KOPT-K1 (cell line): ENCODE results near the gene RANBP9.

Source experiments
- H3K27ac ChIP-seq: fragments of 200-600 bp; sonication (generic); 2 replicates; pipeline ENCODE4 v1.5.1; 2016; ENCODE audit warnings: antibody characterized with exemption, mild to moderate bottlenecking, low read depth, low read length; ENCODE audit not compliant: poor library complexity, severe bottlenecking
- H3K36me3 ChIP-seq: fragments of 200-600 bp; sonication (generic); 2 replicates; pipeline ENCODE4 v1.5.1; 2017; ENCODE audit warnings: antibody characterized with exemption, mild to moderate bottlenecking, low read length, moderate library complexity; ENCODE audit not compliant: insufficient read depth
- H3K9me3 ChIP-seq: fragments of 200-600 bp; sonication (generic); 2 replicates; pipeline ENCODE4 v1.5.1; 2017; ENCODE audit warnings: antibody characterized with exemption, low read length, mild to moderate bottlenecking; ENCODE audit not compliant: insufficient read depth, poor library complexity, severe bottlenecking

Gene RANBP9

DNA sequence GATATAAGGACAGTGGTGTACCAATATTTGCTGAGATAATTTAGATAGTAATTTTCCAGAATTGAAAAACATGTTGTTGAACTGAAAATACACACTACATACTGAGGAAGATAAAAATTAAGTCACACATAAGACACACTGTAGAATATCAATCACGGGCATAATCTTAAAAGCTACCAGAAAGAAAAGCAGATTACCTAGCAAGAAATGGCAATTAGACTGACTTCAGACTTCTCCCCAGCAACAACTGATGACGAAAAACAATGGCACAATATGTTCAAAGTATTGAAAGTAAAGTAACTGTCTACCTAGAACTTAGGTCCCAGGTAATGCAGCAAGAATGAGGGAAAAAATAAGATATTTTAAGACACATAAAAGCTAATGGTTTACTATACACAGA, 50.0 kb downstream of the RANBP9 start:
- H3K36me3 ChIP-seq, result peaks cover 5% of the 10 kb centered on the region
- no peak overlapping the region for H3K27ac ChIP-seq
- H3K9me3 ChIP-seq, result no peaks in the 10 kb centered on the region

DNA sequence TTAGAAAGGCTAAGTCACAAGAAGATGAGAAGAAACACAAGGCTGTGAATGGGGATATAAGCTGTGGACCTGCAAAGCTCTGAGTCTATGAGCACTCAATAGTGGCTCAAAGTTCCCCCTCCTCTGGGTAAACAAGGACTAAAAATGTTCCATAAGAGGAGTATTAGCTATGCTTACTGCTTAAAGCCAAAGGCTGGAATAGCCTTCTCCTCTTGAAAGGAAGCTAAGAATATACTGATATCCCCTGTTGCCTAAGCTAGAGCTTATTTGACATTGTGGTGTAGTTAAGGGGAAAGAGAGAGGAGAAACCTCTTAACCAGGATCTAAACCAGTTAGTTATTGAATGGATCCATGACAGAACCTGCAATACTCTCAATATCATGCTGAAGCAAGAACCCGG, 50.7 kb downstream of the RANBP9 start:
- no peaks in the 10 kb centered on the region for H3K9me3 ChIP-seq
- no peak overlapping the region for H3K27ac ChIP-seq
- H3K36me3 ChIP-seq, result peaks cover 9% of the 10 kb centered on the region

DNA sequence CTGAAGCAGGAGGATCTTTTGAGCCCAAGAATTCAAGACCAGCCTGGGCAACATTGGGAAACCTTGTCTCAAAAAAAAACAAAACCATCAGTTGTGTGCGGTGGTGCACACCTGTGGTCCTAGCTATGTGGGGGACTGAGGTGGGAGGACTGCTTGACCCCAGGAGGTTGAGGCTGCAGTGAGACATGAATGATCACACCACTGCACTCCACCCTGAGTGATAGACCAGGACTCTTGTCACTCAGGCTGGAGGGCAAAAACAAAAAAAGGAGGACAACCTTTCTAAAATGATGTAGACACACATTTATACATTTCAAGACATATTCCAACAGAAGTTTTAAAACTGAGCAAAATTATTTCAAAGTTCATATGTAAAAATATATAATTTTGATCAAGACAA, 51.4 kb downstream of the RANBP9 start:
- Histone ChIP-seq H3K36me3 (peaks cover 9% of the 10 kb centered on the region), H3K27ac (no peak overlapping the region)

DNA sequence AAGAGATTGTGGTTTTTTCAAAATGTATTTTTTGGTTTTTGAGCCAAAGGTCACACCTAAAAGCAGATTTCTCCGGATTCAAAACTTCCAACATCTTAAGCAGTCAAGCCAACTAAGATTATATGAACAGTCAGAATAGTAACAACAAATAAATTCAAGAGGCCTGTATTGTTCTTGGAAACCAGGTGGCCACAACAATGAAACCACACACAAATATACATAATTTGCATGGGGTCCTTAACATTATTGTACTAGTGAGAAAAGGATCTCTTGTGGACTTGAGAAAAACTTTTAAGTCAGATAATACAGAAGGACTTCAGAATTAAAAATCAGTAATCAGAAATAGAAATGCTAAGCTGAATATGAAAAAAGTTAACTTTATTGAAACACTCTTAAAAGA, 55.9 kb downstream of the RANBP9 start:
- H3K9me3 ChIP-seq, result no peaks in the 10 kb centered on the region
- H3K27ac ChIP-seq, result no peak overlapping the region
- peaks cover 34% of the 10 kb centered on the region for H3K36me3 ChIP-seq

More for the DNA sequence above, 51.4 kb downstream of the RANBP9 start:
- H3K9me3 ChIP-seq, result no peaks in the 10 kb centered on the region

- Histone ChIP-seq H3K27ac (no peak overlapping the region), H3K9me3 (no peaks in the 10 kb centered on the region)
Measured at GRCh38 chr6:13654496-13654895, 57.1 kb downstream of the RANBP9 start.

GRCh38 chr6:13653296-13653695, 58.3 kb downstream of the RANBP9 start:
- no peak overlapping the region for H3K27ac ChIP-seq
- H3K9me3 ChIP-seq, result no peaks in the 10 kb centered on the region
- H3K36me3 ChIP-seq, result peaks cover 56% of the 10 kb centered on the region

More at GRCh38 chr6:13654496-13654895, 57.1 kb downstream of the RANBP9 start:
- peaks cover 44% of the 10 kb centered on the region for H3K36me3 ChIP-seq

DNA sequence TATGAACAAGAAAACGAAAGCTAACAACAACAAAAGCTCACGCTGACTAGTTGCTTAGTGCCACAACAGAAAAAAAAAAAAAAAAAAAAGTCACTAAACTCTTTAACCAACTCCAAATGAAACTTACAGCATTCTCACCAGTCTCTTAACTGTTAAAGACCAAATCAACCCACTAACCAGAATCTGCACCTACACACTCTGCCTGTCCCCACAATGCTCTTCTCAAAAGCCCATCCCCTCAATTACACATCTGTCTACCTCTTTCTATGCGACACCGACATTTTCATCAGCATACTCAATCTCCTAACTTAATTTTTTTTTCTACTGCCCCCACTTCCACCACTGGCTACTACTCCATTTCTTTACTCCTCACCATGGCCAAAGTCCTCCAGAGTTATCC, 62.2 kb downstream of the RANBP9 start:
- peaks cover 72% of the 10 kb centered on the region for H3K36me3 ChIP-seq
- H3K9me3 ChIP-seq, result no peaks in the 10 kb centered on the region
- no peak overlapping the region for H3K27ac ChIP-seq

DNA sequence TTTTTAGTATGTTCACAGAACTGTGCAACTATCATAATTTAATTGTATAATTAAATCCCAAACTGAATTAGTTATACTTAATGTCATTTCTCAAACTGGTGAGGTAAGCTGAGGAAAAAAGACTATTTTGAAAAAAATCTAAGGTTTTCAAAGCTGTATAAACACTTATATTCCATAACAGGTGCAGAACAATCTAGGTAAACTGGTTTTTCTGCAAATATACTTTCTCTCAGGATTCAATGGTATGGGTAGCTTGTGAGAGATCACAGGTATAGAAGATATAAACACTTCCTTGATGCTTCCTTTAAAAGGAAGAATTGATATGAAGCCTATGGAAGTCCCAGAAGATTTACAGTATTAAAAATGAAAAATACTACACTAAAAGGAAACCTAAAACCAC, 62.8 kb downstream of the RANBP9 start:
- H3K27ac ChIP-seq, result no peak overlapping the region
- no peaks in the 10 kb centered on the region for H3K9me3 ChIP-seq
- H3K36me3 ChIP-seq, result peaks cover 77% of the 10 kb centered on the region

- H3K36me3 ChIP-seq, result peaks cover 92% of the 10 kb centered on the region
- H3K27ac ChIP-seq, result no peak overlapping the region
- H3K9me3 ChIP-seq, result no peaks in the 10 kb centered on the region
Measured at GRCh38 chr6:13643125-13643524, 68.5 kb downstream of the RANBP9 start.

GRCh38 chr6:13641315-13641714, 70.3 kb downstream of the RANBP9 start:
- Histone ChIP-seq H3K36me3 (peaks cover 98% of the 10 kb centered on the region), H3K27ac (no peak overlapping the region), H3K9me3 (no peaks in the 10 kb centered on the region)

GRCh38 chr6:13638626-13639025, 73.0 kb downstream of the RANBP9 start:
- Histone ChIP-seq H3K36me3 (peaks cover 100% of the 10 kb centered on the region), H3K9me3 (no peaks in the 10 kb centered on the region), H3K27ac (no peak overlapping the region)

DNA sequence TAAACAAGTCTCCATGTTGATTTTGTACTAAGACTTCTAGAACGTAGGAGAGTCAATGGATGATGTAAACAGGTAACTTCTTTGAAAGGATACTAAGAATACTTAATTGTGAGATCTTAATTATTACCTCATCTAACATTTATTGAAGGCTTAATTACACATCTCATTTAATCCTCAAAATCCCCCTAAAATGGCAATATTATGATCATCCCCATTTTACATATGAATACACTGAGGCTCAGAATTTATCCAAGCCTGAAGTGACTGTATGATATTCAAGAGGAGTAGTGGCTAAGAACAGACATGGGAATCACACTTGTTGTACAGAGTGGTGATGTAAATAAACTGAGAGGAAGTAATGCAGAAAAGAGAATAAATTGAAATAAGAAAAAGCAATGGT, 73.6 kb downstream of the RANBP9 start:
- Histone ChIP-seq H3K27ac (no peak overlapping the region), H3K9me3 (no peaks in the 10 kb centered on the region), H3K36me3 (peaks cover 96% of the 10 kb centered on the region)

- Histone ChIP-seq H3K27ac (no peak overlapping the region), H3K9me3 (no peaks in the 10 kb centered on the region), H3K36me3 (peaks cover 95% of the 10 kb centered on the region)
Measured at GRCh38 chr6:13635948-13636658, 75.5 kb downstream of the RANBP9 start.

GRCh38 chr6:13633343-13633742, 78.3 kb downstream of the RANBP9 start:
- no peak overlapping the region for H3K27ac ChIP-seq
- peaks cover 95% of the 10 kb centered on the region for H3K36me3 ChIP-seq
- no peaks in the 10 kb centered on the region for H3K9me3 ChIP-seq

GRCh38 chr6:13630499-13630898, 81.1 kb downstream of the RANBP9 start:
- Histone ChIP-seq H3K36me3 (peaks cover 95% of the 10 kb centered on the region), H3K27ac (no peak overlapping the region), H3K9me3 (no peaks in the 10 kb centered on the region)

GRCh38 chr6:13629459-13630116, 82.0 kb downstream of the RANBP9 start:
- Histone ChIP-seq H3K9me3 (no peaks in the 10 kb centered on the region), H3K27ac (no peak overlapping the region), H3K36me3 (peaks cover 95% of the 10 kb centered on the region)
